WTC11 (cell line): ENCODE measurements around the gene TAC4. TPM values are rescaled to one million over a fixed set of nuclear protein-coding genes. Genes with fewer than 3 reads are reported as not detected.

Source experiments
- ATAC-seq: fragments of 200-7000 bp; cut with Tn5 transposase; 2 replicates; pipeline ENCODE4 v1.10.0; 2021; ENCODE audit warnings: mild to moderate bottlenecking, moderate library complexity
- CTCF ChIA-PET: fragments of 300-600 bp; sonication (Branson Sonifier 250); formaldehyde crosslinking; loops from one replicate; lab custom pipeline; 2021; ENCODE audit warnings: antibody characterized with exemption; lab: Charles Lee
- POLR2A ChIA-PET: fragments of 350-600 bp; sonication (Branson Sonifier 250); formaldehyde crosslinking; loops from one replicate; lab custom pipeline; 2021; ENCODE audit warnings: antibody characterized with exemption; lab: Charles Lee
- DNase-seq: peaks from one replicate; pipeline ENCODE4 v3.0.0; 2021; ENCODE audit warnings: low spot score
- H3K27ac Mint-ChIP-seq: 2 replicates; pipeline ENCODE4 v1.8.0; 2021; ENCODE audit warnings: mixed read lengths
- H3K27me3 Mint-ChIP-seq: 2 replicates; pipeline ENCODE4 v1.8.0; 2021; ENCODE audit warnings: low read depth, mild to moderate bottlenecking, moderate library complexity, mixed read lengths
- H3K36me3 Mint-ChIP-seq: 2 replicates; pipeline ENCODE4 v1.8.0; 2021; ENCODE audit warnings: mixed read lengths
- H3K4me1 Mint-ChIP-seq: 2 replicates; pipeline ENCODE4 v1.8.0; 2022; ENCODE audit warnings: mixed read lengths
- H3K4me3 Mint-ChIP-seq: 2 replicates; pipeline ENCODE4 v1.8.0; 2021; ENCODE audit warnings: mild to moderate bottlenecking, moderate library complexity, mixed read lengths
- H3K9me3 Mint-ChIP-seq: 2 replicates; pipeline ENCODE4 v1.8.0; 2021; ENCODE audit warnings: mixed read lengths
- AR ChIP-seq: fragments of 250-450 bp; sonication (Bioruptor Pico); IDR thresholded peaks from 2 replicates; pipeline ENCODE4 v1.9.0; 2021; ENCODE audit warnings: mild to moderate bottlenecking
- ATF3 ChIP-seq: sonication (generic); formaldehyde crosslinking; conservative IDR thresholded peaks from 2 replicates; pipeline ENCODE4 v1.8.1; 2022; ENCODE audit warnings: mild to moderate bottlenecking, missing genetic modification reagents
- CTCF ChIP-seq: fragments of 200-600 bp; IDR thresholded peaks from 2 replicates; pipeline ENCODE4 v1.8.0; 2022; ENCODE audit warnings: antibody characterized with exemption
- ELF4 ChIP-seq: sonication (generic); formaldehyde crosslinking; IDR thresholded peaks from 2 replicates; pipeline ENCODE4 v1.8.1; 2022; ENCODE audit warnings: low read depth, mild to moderate bottlenecking, moderate library complexity, missing genetic modification reagents
- JUN ChIP-seq: sonication (generic); formaldehyde crosslinking; IDR thresholded peaks from 2 replicates; pipeline ENCODE4 v1.8.0; 2023; ENCODE audit warnings: mild to moderate bottlenecking, missing genetic modification reagents
- KAT7 ChIP-seq: sonication (generic); formaldehyde crosslinking; IDR thresholded peaks from 2 replicates; pipeline ENCODE4 v1.8.1; 2023; ENCODE audit warnings: missing genetic modification reagents, mild to moderate bottlenecking, borderline replicate concordance
- MXD4 ChIP-seq: fragments of 250-450 bp; sonication (Bioruptor Pico); IDR thresholded peaks from 2 replicates; pipeline ENCODE4 v1.8.0; 2021; ENCODE audit warnings: mild to moderate bottlenecking, moderate library complexity, borderline replicate concordance
- NFATC4 ChIP-seq: fragments of 250-450 bp; sonication (Bioruptor Pico); IDR thresholded peaks from 2 replicates; pipeline ENCODE4 v1.9.0; 2021; ENCODE audit warnings: mild to moderate bottlenecking
- NFYB ChIP-seq: sonication (generic); formaldehyde crosslinking; conservative IDR thresholded peaks from 2 replicates; pipeline ENCODE4 v1.8.0; 2022; ENCODE audit warnings: low read depth, missing genetic modification reagents
- NR1H2 ChIP-seq: sonication (generic); formaldehyde crosslinking; IDR thresholded peaks from 2 replicates; pipeline ENCODE4 v1.9.0; 2021; ENCODE audit warnings: mild to moderate bottlenecking, moderate library complexity, missing genetic modification reagents
- NR2C2 ChIP-seq: sonication (generic); formaldehyde crosslinking; IDR thresholded peaks from 2 replicates; pipeline ENCODE4 v1.8.0; 2022; ENCODE audit warnings: mild to moderate bottlenecking, missing genetic modification reagents
- NR3C1 ChIP-seq: sonication (generic); formaldehyde crosslinking; conservative IDR thresholded peaks from 2 replicates; pipeline ENCODE4 v1.8.1; 2023; ENCODE audit warnings: low read depth, mild to moderate bottlenecking, missing genetic modification reagents
- SMAD4 ChIP-seq: sonication (generic); formaldehyde crosslinking; IDR thresholded peaks from 2 replicates; pipeline ENCODE4 v1.8.0; 2022; ENCODE audit warnings: mild to moderate bottlenecking, missing genetic modification reagents
- STAT6 ChIP-seq: sonication (generic); formaldehyde crosslinking; conservative IDR thresholded peaks from 2 replicates; pipeline ENCODE4 v1.8.1; 2023; ENCODE audit warnings: mild to moderate bottlenecking, low read depth, missing genetic modification reagents, moderate library complexity
- TEAD1 ChIP-seq: sonication (generic); formaldehyde crosslinking; IDR thresholded peaks from 2 replicates; pipeline ENCODE4 v1.8.0; 2022; ENCODE audit warnings: mild to moderate bottlenecking, missing genetic modification reagents
- USF1 ChIP-seq: sonication (generic); formaldehyde crosslinking; IDR thresholded peaks from 2 replicates; pipeline ENCODE4 v1.8.0; 2022; ENCODE audit warnings: mild to moderate bottlenecking, missing genetic modification reagents
- USF2 ChIP-seq: sonication (generic); formaldehyde crosslinking; IDR thresholded peaks from 2 replicates; pipeline ENCODE4 v1.8.1; 2023; ENCODE audit warnings: mild to moderate bottlenecking, missing genetic modification reagents, moderate library complexity
- ZNF532 ChIP-seq: fragments of 250-450 bp; sonication (Bioruptor Pico); IDR thresholded peaks from 2 replicates; pipeline ENCODE4 v1.9.0; 2021; ENCODE audit warnings: mild to moderate bottlenecking, borderline replicate concordance
- ZSCAN18 ChIP-seq: fragments of 250-450 bp; sonication (Bioruptor Pico); IDR thresholded peaks from 2 replicates; pipeline ENCODE4 v2.1.2; 2022; ENCODE audit warnings: mild to moderate bottlenecking, moderate library complexity
- total RNA-seq: library from RNA; stranded (reverse); gene quantifications from 3 replicates; pipeline ENCODE4 v1.2.3, GENCODE V29; 2021

The TAC4 gene
- total RNA-seq, 1 experiment from 2014 or later: not detected

- no peak for TF ChIP-seq SMAD4
- TF ChIP-seq MXD4: no peak
- TF ChIP-seq CTCF: no peak
- no peak for TF ChIP-seq USF1
- TF ChIP-seq USF2 (CRISPR knock-in tag): no peak
- TF ChIP-seq NR2C2 (CRISPR knock-in tag): no peak
- no peak for TF ChIP-seq STAT6 (CRISPR knock-in tag)
- no peak for TF ChIP-seq NFATC4 (CRISPR knock-in tag)
- no peak for TF ChIP-seq AR
- TF ChIP-seq ZNF532 (CRISPR knock-in tag): no peak
- TF ChIP-seq, all 79 proteins: peak for 0
Measured at GRCh38 chr17:49819138-49819537, 28.7 kb downstream of the TAC4 start (continued).

GRCh38 chr17:49817993-49818392 lies 29.9 kb downstream of the TAC4 start:
- POLR2A ChIA-PET: no interaction called here
- TF ChIP-seq TEAD1 (CRISPR knock-in tag) (no peak), ZSCAN18 (CRISPR knock-in tag) (no peak), USF1 (no peak), NR1H2 (CRISPR knock-in tag) (no peak), NFYB (no peak), JUN (CRISPR knock-in tag) (no peak), NR3C1 (CRISPR knock-in tag) (no peak), KAT7 (no peak), ATF3 (no peak), ELF4 (no peak)

More at GRCh38 chr17:49817993-49818392, 29.9 kb downstream of the TAC4 start:
- Mint-ChIP-seq H3K9me3 (no peaks in the 10 kb centered on the region), H3K27me3 (no peaks in the 10 kb centered on the region), H3K36me3 (peaks cover 61% of the 10 kb centered on the region), H3K4me1 (peaks cover 84% of the 10 kb centered on the region), H3K4me3 (peak overlapping the region; percentile 77), H3K27ac (peak overlapping the region; percentile 99)
- ATAC-seq (no peak), DNase-seq (no peak)
- CTCF ChIA-PET: interaction anchor here (1.1 kb wide), 1 partner anchor 30 kb away, joined by 3 read pairs; no protein-coding TSS in a partner anchor
